Progenitor cell of endocrine pancreas (in vitro differentiated cells): ENCODE results near the gene TRIP6. TPM values are rescaled to one million over a fixed set of nuclear protein-coding genes. Genes with fewer than 3 reads are reported as not detected.

Experiments used
- DNase-seq: peaks from one replicate; pipeline ENCODE4 v3.0.0; 2021; ENCODE audit warnings: low spot score; ENCODE audit not compliant: unreplicated experiment
- H3K27ac Mint-ChIP-seq: 2 replicates; pipeline ENCODE4 v1.8.0; 2021; ENCODE audit warnings: mild to moderate bottlenecking, moderate library complexity, mixed read lengths
- H3K27me3 Mint-ChIP-seq: 2 replicates; pipeline ENCODE4 v1.8.0; 2021; ENCODE audit warnings: mixed read lengths
- H3K36me3 Mint-ChIP-seq: 2 replicates; pipeline ENCODE4 v1.8.0; 2022; ENCODE audit warnings: mixed read lengths; ENCODE audit not compliant: insufficient read depth
- H3K4me1 Mint-ChIP-seq: 2 replicates; pipeline ENCODE4 v1.8.0; 2021; ENCODE audit warnings: low read depth, mixed read lengths
- H3K4me3 Mint-ChIP-seq: 2 replicates; pipeline ENCODE4 v1.8.0; 2021; ENCODE audit warnings: low read depth, mild to moderate bottlenecking, moderate library complexity, mixed read lengths
- H3K9me3 Mint-ChIP-seq: 2 replicates; pipeline ENCODE4 v1.8.0; 2021; ENCODE audit warnings: low read depth, mixed read lengths
- CTCF ChIP-seq: fragments of 200-600 bp; sonication (generic); IDR thresholded peaks from one replicate; pipeline ENCODE4 v1.5.0; 2021; ENCODE audit warnings: antibody characterized with exemption, mild to moderate bottlenecking; ENCODE audit not compliant: unreplicated experiment
- total RNA-seq: library from RNA; stranded (reverse); gene quantifications from 2 replicates; pipeline ENCODE4 v1.2.1, GENCODE V29; 2021

The TRIP6 gene
- total RNA-seq, 1 donor from 2014 or later: 76.9 TPM

- Mint-ChIP-seq H3K27me3 (peaks cover 28% of the 10 kb centered on the region), H3K27ac (no peak overlapping the region), H3K36me3 (no peaks in the 10 kb centered on the region), H3K9me3 (no peaks in the 10 kb centered on the region), H3K4me3 (peak overlapping the region; percentile 61), H3K4me1 (peaks cover 13% of the 10 kb centered on the region)
- peak; percentile 88 for TF ChIP-seq CTCF
- peak; percentile 67 for DNase-seq
Observed at GRCh38 chr7:100896732-100897608, 29.8 kb downstream of the TRIP6 start.

GRCh38 chr7:100897772-100898454 is 30.7 kb downstream of the TRIP6 start:
- H3K36me3 Mint-ChIP-seq: no peaks in the 10 kb centered on the region
- H3K27ac Mint-ChIP-seq: peak overlapping the region; percentile 50
- peaks cover 11% of the 10 kb centered on the region for H3K4me1 Mint-ChIP-seq
- H3K27me3 Mint-ChIP-seq: peaks cover 28% of the 10 kb centered on the region
- DNase-seq: no peak
- peak overlapping the region; percentile 37 for H3K4me3 Mint-ChIP-seq
- TF ChIP-seq CTCF: no peak
- no peaks in the 10 kb centered on the region for H3K9me3 Mint-ChIP-seq

GRCh38 chr7:100899432-100899831 is 32.2 kb downstream of the TRIP6 start:
- H3K9me3 Mint-ChIP-seq: no peaks in the 10 kb centered on the region
- no peak overlapping the region for H3K4me3 Mint-ChIP-seq
- no peak for TF ChIP-seq CTCF
- no peak for DNase-seq
- no peak overlapping the region for H3K27ac Mint-ChIP-seq
- H3K27me3 Mint-ChIP-seq: peaks cover 28% of the 10 kb centered on the region
- H3K36me3 Mint-ChIP-seq: no peaks in the 10 kb centered on the region
- peaks cover 8% of the 10 kb centered on the region for H3K4me1 Mint-ChIP-seq

- no peak overlapping the region for H3K27ac Mint-ChIP-seq
- peaks cover 26% of the 10 kb centered on the region for H3K27me3 Mint-ChIP-seq
- DNase-seq: no peak
- H3K9me3 Mint-ChIP-seq: no peaks in the 10 kb centered on the region
- peaks cover 6% of the 10 kb centered on the region for H3K4me1 Mint-ChIP-seq
- TF ChIP-seq CTCF: no peak
- H3K36me3 Mint-ChIP-seq: no peaks in the 10 kb centered on the region
- H3K4me3 Mint-ChIP-seq: no peak overlapping the region
Observed at GRCh38 chr7:100900978-100901377, 33.8 kb downstream of the TRIP6 start.

GRCh38 chr7:100901921-100902332 is 34.7 kb downstream of the TRIP6 start:
- Mint-ChIP-seq H3K27me3 (peaks cover 20% of the 10 kb centered on the region), H3K4me1 (peaks cover 2% of the 10 kb centered on the region), H3K9me3 (no peaks in the 10 kb centered on the region), H3K27ac (no peak overlapping the region), H3K4me3 (no peak overlapping the region), H3K36me3 (no peaks in the 10 kb centered on the region)
- no peak for DNase-seq
- TF ChIP-seq CTCF: no peak
